HFF-Myc (cell line): ENCODE measurements around the gene GALNT2.

Experiments used
- DNase-seq: peaks from one replicate; pipeline ENCODE4 v3.0.0-alpha.2; 2011; ENCODE audit warnings: low read depth; ENCODE audit errors: extremely low read depth
- H3K4me3 ChIP-seq: replicated peaks from 2 replicates; pipeline ENCODE4 v1.5.1; 2011; ENCODE audit warnings: low read depth, mild to moderate bottlenecking, control low read depth, low read length
- CTCF ChIP-seq: IDR thresholded peaks from 2 replicates; pipeline ENCODE4 v1.5.1; 2012; ENCODE audit warnings: mild to moderate bottlenecking, low read depth, low read length, control low read depth; ENCODE audit errors: missing control alignments

GALNT2 gene

GRCh38 chr1:230157420-230158390 is 90.7 kb downstream of the GALNT2 start:
- no peak for TF ChIP-seq CTCF
- H3K4me3 ChIP-seq: no peak overlapping the region
- no peak for DNase-seq

- DNase-seq: no peak
Observed at GRCh38 chr1:230158415-230159291, 91.6 kb downstream of the GALNT2 start.

GRCh38 chr1:230159580-230159979 is 92.5 kb downstream of the GALNT2 start:
- no peak for DNase-seq
- H3K4me3 ChIP-seq: no peak overlapping the region
- no peak for TF ChIP-seq CTCF

More at GRCh38 chr1:230158415-230159291, 91.6 kb downstream of the GALNT2 start:
- no peak overlapping the region for H3K4me3 ChIP-seq
- no peak for TF ChIP-seq CTCF

- no peak for DNase-seq
- no peak for TF ChIP-seq CTCF
- H3K4me3 ChIP-seq: no peak overlapping the region
Observed at GRCh38 chr1:230160957-230161771, 94.1 kb downstream of the GALNT2 start.

GRCh38 chr1:230163205-230163604 is 96.2 kb downstream of the GALNT2 start:
- TF ChIP-seq CTCF: no peak
- H3K4me3 ChIP-seq: no peak overlapping the region
- peak; percentile 55 for DNase-seq

- no peak overlapping the region for H3K4me3 ChIP-seq
- no peak for DNase-seq
- TF ChIP-seq CTCF: no peak
Observed at GRCh38 chr1:230163719-230164118, 96.7 kb downstream of the GALNT2 start.
